Kidney epithelial cell (primary cell): ENCODE data around the gene SBSN. TPM values are rescaled to one million over a fixed set of nuclear protein-coding genes. Genes with fewer than 3 reads are reported as not detected.

Source experiments
- DNase-seq: peaks from one replicate; pipeline ENCODE4 v3.0.0-alpha.2; 2010; ENCODE audit warnings: low read depth
- H3K27me3 ChIP-seq: 2 replicates; pipeline ENCODE4 v1.6.0; 2011; ENCODE audit warnings: low read length; ENCODE audit not compliant: control insufficient read depth, insufficient read depth
- H3K36me3 ChIP-seq: 2 replicates; pipeline ENCODE4 v1.5.1; 2011; ENCODE audit warnings: low read length; ENCODE audit not compliant: control insufficient read depth, insufficient read depth
- H3K4me3 ChIP-seq: 2 replicates; pipeline ENCODE4 v1.5.1; 2011; ENCODE audit warnings: low read depth, mild to moderate bottlenecking, control low read depth, low read length
- CTCF ChIP-seq: IDR thresholded peaks from 2 replicates; pipeline ENCODE4 v1.5.1; 2011; ENCODE audit warnings: mild to moderate bottlenecking, moderate library complexity, low read length, control low read depth, inconsistent platforms; ENCODE audit not compliant: insufficient read depth, poor library complexity, severe bottlenecking
- total RNA-seq: library from RNA; depleted of rRNA; stranded (reverse); fragments of >200 nt; gene quantifications from 2 replicates; pipeline ENCODE4 v1.2.3, GENCODE V29; 2015

SBSN gene
- total RNA-seq, 1 donor from 2014 or later: not detected

GRCh38 chr19:35563207-35563829 lies 35.2 kb upstream of the SBSN start, which contains the start of gene ATP4A:
Gene ATP4A (minus strand): TSS chr19:35563658. CDS start chr19:35563629, 29 bp downstream.
- no peak within 1 kb of the TSS for H3K4me3 ChIP-seq

GRCh38 chr19:35562776-35563175 lies 34.7 kb upstream of the SBSN start:
- TF ChIP-seq CTCF: no peak
- H3K27me3 ChIP-seq: peaks cover 22% of the 10 kb centered on the region
- no peak overlapping the region for H3K4me3 ChIP-seq
- DNase-seq: no peak
- H3K36me3 ChIP-seq: no peaks in the 10 kb centered on the region

More at GRCh38 chr19:35563207-35563829, 35.2 kb upstream of the SBSN start, which contains the start of gene ATP4A:
- Histone ChIP-seq H3K36me3 (no peaks in the 10 kb centered on the region), H3K27me3 (peaks cover 17% of the 10 kb centered on the region)
- no peak for DNase-seq
- TF ChIP-seq CTCF: no peak

DNA sequence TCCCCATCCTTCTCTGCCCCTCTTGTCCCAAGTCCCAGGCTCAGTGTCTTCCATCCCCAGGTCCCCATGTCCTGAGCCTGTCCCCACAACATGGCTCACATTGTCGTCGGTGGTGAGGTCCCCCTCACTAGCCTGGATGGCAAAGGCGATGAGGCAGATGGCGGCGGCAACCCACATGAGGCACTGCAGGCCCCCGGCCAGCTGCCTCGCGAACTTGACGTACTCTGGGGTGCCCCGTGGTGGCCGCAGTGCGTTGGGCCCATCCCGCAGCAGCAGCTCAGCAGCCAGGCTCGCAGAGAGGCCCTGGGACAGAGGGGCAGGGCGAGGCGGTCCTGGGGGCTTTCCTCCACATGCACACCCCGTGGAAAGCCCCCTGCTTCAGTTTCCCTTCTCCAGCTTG lies 34.2 kb upstream of the SBSN start:
- DNase-seq: no peak
- Histone ChIP-seq H3K36me3 (no peaks in the 10 kb centered on the region), H3K4me3 (no peak overlapping the region), H3K27me3 (peaks cover 26% of the 10 kb centered on the region)
- no peak for TF ChIP-seq CTCF

DNA sequence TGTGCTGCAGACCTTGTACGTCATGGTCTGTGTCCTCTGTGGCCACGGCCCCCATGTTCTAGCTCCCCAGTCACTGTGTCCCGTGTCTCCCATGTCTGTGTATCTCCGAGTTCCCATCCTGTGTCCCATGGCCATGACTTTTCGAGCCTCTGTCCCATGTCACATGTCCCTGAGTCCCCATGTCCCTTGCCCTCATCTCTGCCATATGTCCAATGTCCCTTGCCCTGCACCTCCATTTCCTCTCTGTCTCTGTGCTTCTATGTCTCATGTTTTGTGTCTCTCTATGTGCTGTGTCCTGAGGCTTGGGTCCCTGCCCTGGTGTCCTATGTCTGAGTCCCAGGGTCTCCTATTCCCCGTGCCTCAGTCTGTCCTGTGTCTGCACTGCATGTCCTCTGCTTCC lies 33.3 kb upstream of the SBSN start:
- no peaks in the 10 kb centered on the region for H3K36me3 ChIP-seq
- H3K4me3 ChIP-seq: no peak overlapping the region
- TF ChIP-seq CTCF: no peak
- peaks cover 27% of the 10 kb centered on the region for H3K27me3 ChIP-seq
- no peak for DNase-seq

DNA sequence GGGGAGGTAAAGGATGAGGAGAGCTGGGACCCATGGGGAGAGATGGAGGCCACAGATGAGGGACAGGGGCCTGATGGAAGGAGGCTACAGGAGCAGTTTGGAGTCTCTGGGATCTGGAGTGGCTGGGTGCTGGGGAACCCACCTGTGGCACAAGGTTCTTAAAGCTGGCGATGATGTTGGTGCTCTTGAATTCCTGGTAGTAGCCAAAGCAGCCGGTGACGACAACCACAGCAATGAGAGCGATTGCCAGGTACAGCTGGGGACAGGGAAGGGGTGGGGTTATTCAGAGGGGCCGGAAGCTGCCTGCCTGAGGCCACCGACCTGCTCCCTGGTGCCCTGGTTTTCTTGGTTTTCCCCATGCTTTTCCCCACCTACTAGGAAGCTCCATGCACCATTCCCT lies 32.6 kb upstream of the SBSN start:
- no peak for TF ChIP-seq CTCF
- no peak for DNase-seq
- Histone ChIP-seq H3K36me3 (no peaks in the 10 kb centered on the region), H3K4me3 (no peak overlapping the region), H3K27me3 (peaks cover 27% of the 10 kb centered on the region)

GRCh38 chr19:35560271-35560670 lies 32.2 kb upstream of the SBSN start:
- no peak for TF ChIP-seq CTCF
- DNase-seq: no peak
- Histone ChIP-seq H3K36me3 (no peaks in the 10 kb centered on the region), H3K27me3 (peaks cover 29% of the 10 kb centered on the region), H3K4me3 (no peak overlapping the region)
